Heart left ventricle (tissue), 16 donors: ENCODE data around the gene ARF1. TPM values are rescaled to one million over a fixed set of nuclear protein-coding genes. Genes with fewer than 3 reads are reported as not detected.

Experiments
- ATAC-seq, 4 donors: fragments of 200-7000 bp; cut with Tn5 transposase; one replicate each; pipeline ENCODE4 v1.9.1; 2020 to 2022; ENCODE audit warnings: moderate library complexity in 4 of 4, mild to moderate bottlenecking in 3 of 4, moderate number of reproducible peaks in 1 of 4
- DNase-seq, 5 donors: peaks; one replicate each; pipeline ENCODE4 v3.0.0-alpha.2; 2020
- H3K27ac ChIP-seq, 12 donors: fragments of 200-600 bp; sonication (generic) in 4 of 12; one replicate each; pipeline versions ENCODE4 v1.5.0 to v1.8.0; 2016 to 2022; ENCODE audit warnings: mild to moderate bottlenecking in 2 of 12
- H3K27me3 ChIP-seq, 9 donors: fragments of 200-600 bp; sonication (generic) in 2 of 9; one replicate each; pipeline versions ENCODE4 v1.5.1 to v1.8.0; 2016 to 2022; ENCODE audit warnings: mild to moderate bottlenecking in 3 of 9
- H3K36me3 ChIP-seq, 9 donors: fragments of 200-600 bp; sonication (generic) in 2 of 9; one replicate each; pipeline versions ENCODE4 v1.5.0 to v1.8.0; 2018 to 2022; ENCODE audit warnings: mild to moderate bottlenecking in 2 of 9
- H3K4me1 ChIP-seq, 12 donors: fragments of 200-600 bp; sonication (generic) in 4 of 12; one replicate each; pipeline versions ENCODE4 v1.5.0 to v1.8.0; 2016 to 2022; ENCODE audit warnings: mild to moderate bottlenecking in 3 of 12
- H3K4me3 ChIP-seq, 12 donors: fragments of 200-600 bp; sonication (generic) in 4 of 12; one replicate each; pipeline versions ENCODE4 v1.5.0 to v1.8.0; 2017 to 2022; ENCODE audit warnings: mild to moderate bottlenecking in 9 of 12, moderate library complexity in 4 of 12
- H3K9me3 ChIP-seq, 12 donors: fragments of 200-600 bp; sonication (generic) in 4 of 12; one replicate each; pipeline versions ENCODE4 v1.5.0 to v1.8.0; 2016 to 2022; ENCODE audit warnings: mild to moderate bottlenecking in 1 of 12
- CTCF ChIP-seq, 12 donors: fragments of 200-600 bp; sonication (generic) in 4 of 12; IDR thresholded peaks; one replicate each; pipeline versions ENCODE4 v1.5.0 to v1.8.0; 2018 to 2022; ENCODE audit warnings: antibody characterized with exemption in 12 of 12, mild to moderate bottlenecking in 5 of 12
- POLR2A ChIP-seq, 2 donors: fragments of 450-650 bp; IDR thresholded peaks; one replicate each; pipeline ENCODE4 v1.6.1; 2017; ENCODE audit warnings: antibody characterized with exemption in 2 of 2, mild to moderate bottlenecking in 2 of 2, moderate library complexity in 2 of 2
- WGBS, 4 donors: extraction: QIAGEN DNeasy Blood & Tissue Kit in 2 of 4; methylation state at CpG; one replicate each; pipeline versions ENCODE4 v1.1.5 to v1.1.7; 2013 to 2018; 5-methylcytosine and 5-hydroxymethylcytosine counted together
- intact Hi-C, 10 donors: fragments of 100-400 bp; cut with DNase I; formaldehyde crosslinking; loops; one replicate each; pipeline versions ENCODE4 v1.11.1 to v1.14.2; 2022
- polyA plus RNA-seq, 2 donors: library from polyadenylated mRNA; stranded (reverse); fragments of 200-250 nt; gene quantifications; one replicate each; pipeline ENCODE4 v1.2.3, GENCODE V29; 2013
- total RNA-seq, 9 donors: library from RNA; depleted of rRNA in 2 of 9; stranded (reverse); fragments of >200 nt in 2 of 9; fragmentation: NEBNext Ultra II Directional in 3 of 9; extraction: Animal tissue kit (Norgen Biotek cat#: 25700) in 3 of 9; gene quantifications; one replicate each; pipeline versions ENCODE4 v1.1.0 to v1.2.4, GENCODE V29; 2016 to 2023
- donor health status: ischemic (EF 13 %, LVEDD 7.1; RV severe dilation, severe dysfunction).
- donor health status: healthy with polysubstance abuse.
- donor health status: DM: no; HTN: yes; CAD: no.
- donor health status: DM: no; HTN: no; CAD: no.
- donor health status: ischemic (EF 25% LVEDD 6.9; RV normal size, moderate dysfunction).
- donor health status: ischemic (EF 25% LVEDD 5.7; RV mildly dilated, moderate dysfunction).
- donor health status: healthy.
- donor health status: DM: yes; HTN: yes; CAD: no.
- donor health status: ischemic (EF 35%, LVEDD 5.7; RV mildly dilated, moderate dysfunction).
- donor health status: nonischemic (EF 11% LVEDD 7.7; RV severe dilation, severe dysfunction).
- donor health status: DM: yes; HTN: yes; CAD: no.
- donor health status: PGD.
- donor health status: ischemic (EF 29% LVEDD 5.4; RV normal size, mild dysfunction).
- donor health status: nonischemic (EF 23%, LVEDD 6.1; RV moderate dilation, normal function).

ARF1 gene
- total and polyA plus RNA-seq, 11 donors: 217 to 580 (median 310) TPM

GRCh38 chr1:228117335-228117734 lies 34.8 kb downstream of the ARF1 start:
- Histone ChIP-seq H3K4me3 (no peak overlapping the region), H3K27ac (no peak overlapping the region), H3K4me1 (no peaks in the 10 kb centered on the region), H3K9me3 (peaks cover 0 to 3% (median 0%) of the 10 kb centered on the region in 12 donors), H3K36me3 (no peaks in the 10 kb centered on the region), H3K27me3 (no peaks in the 10 kb centered on the region)
- intact Hi-C loops: no loop called here
- TF ChIP-seq CTCF (IDR thresholded peaks at IDR 0.05) (no peak), POLR2A (IDR thresholded peaks at IDR 0.05) (no peak)
- WGBS, 4 donors: 96 to 99% (median 97%) methylated on average over 4 of the region's 4 CpGs
- DNase-seq: no peak
- ATAC-seq: no peak

GRCh38 chr1:228118040-228118439 lies 35.5 kb downstream of the ARF1 start:
- Histone ChIP-seq H3K36me3 (no peaks in the 10 kb centered on the region), H3K27ac (no peak overlapping the region), H3K27me3 (no peaks in the 10 kb centered on the region), H3K4me3 (no peak overlapping the region), H3K9me3 (peaks cover 0 to 3% (median 0%) of the 10 kb centered on the region in 12 donors), H3K4me1 (no peaks in the 10 kb centered on the region)
- intact Hi-C loops: no loop called here
- TF ChIP-seq CTCF (IDR thresholded peaks at IDR 0.05) (no peak), POLR2A (IDR thresholded peaks at IDR 0.05) (no peak)
- DNase-seq (no peak), ATAC-seq (no peak)
- 71 to 83% (median 77%) methylated on average over 2 of the region's 2 CpGs for WGBS, 4 donors

- peaks cover 0 to 3% (median 0%) of the 10 kb centered on the region in 12 donors for H3K9me3 ChIP-seq
- intact Hi-C loops: loop anchor here in 1 of 10 donors (10.0 kb wide), 1 partner anchor 54 kb away; no protein-coding TSS in a partner anchor
- H3K27ac ChIP-seq: no peak overlapping the region
- TF ChIP-seq CTCF (IDR thresholded peaks at IDR 0.05) (no peak), POLR2A (IDR thresholded peaks at IDR 0.05) (no peak)
- no peak for ATAC-seq
- H3K4me3 ChIP-seq: no peak overlapping the region
- 75 to 95% (median 80%) methylated on average over 1 of the region's 1 CpG for WGBS, 4 donors
- no peaks in the 10 kb centered on the region for H3K27me3 ChIP-seq
- no peaks in the 10 kb centered on the region for H3K4me1 ChIP-seq
- no peak for DNase-seq
- no peaks in the 10 kb centered on the region for H3K36me3 ChIP-seq
Observed at GRCh38 chr1:228120351-228120750, 37.8 kb downstream of the ARF1 start.

DNA sequence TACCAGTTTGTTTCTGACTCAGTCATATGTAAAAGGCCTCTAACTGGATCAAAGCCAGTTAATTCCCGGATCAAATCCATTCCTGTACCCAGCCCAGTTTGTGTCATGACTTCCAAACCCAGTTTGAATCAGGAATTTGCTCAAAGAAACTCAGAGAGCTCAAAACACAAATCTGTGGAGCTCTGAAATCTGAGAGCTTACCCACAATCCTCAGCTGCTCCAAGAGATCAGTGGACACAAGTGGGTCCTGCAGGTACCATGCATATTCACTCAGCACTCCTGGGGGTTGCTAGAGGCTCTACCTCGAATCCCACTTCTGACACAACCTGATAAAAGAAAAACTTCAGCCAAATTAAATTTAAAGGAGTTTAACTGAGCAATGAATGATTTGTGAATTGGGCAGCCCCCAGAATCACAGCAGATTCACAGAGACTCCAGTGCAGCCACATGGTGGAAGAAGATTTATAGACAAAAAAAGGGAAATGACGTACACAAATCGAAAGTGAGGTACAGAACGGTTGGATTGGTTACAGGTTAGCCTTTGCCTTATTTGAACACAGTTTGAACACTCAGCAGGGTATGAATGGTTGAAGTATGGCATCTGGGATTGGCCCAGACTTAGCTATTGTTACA lies 38.5 kb downstream of the ARF1 start:
- H3K27ac ChIP-seq: no peak overlapping the region
- intact Hi-C loops: loop anchor here in 1 of 10 donors (10.0 kb wide), 1 partner anchor 54 kb away; no protein-coding TSS in a partner anchor

More for the DNA sequence above, 38.5 kb downstream of the ARF1 start:
- 69 to 80% (median 75%) methylated on average over 5 of the region's 5 CpGs for WGBS, 4 donors
- ATAC-seq: no peak
- Histone ChIP-seq H3K9me3 (peaks cover 0 to 3% (median 0%) of the 10 kb centered on the region in 12 donors), H3K36me3 (no peaks in the 10 kb centered on the region), H3K27me3 (no peaks in the 10 kb centered on the region), H3K4me3 (no peak overlapping the region), H3K4me1 (no peaks in the 10 kb centered on the region)
- TF ChIP-seq CTCF (IDR thresholded peaks at IDR 0.05) (no peak), POLR2A (IDR thresholded peaks at IDR 0.05) (no peak)
- no peak for DNase-seq
